ENCODE results near the gene MTUS2. TPM values are rescaled to one million over a fixed set of nuclear protein-coding genes. Genes with fewer than 3 reads are reported as not detected.

The MTUS2 gene
- total RNA-seq, 1 donor from 2014 or later: not detected

GRCh38 chr13:29535663-29536655 lies 715.8 kb downstream of the MTUS2 start:
- DNase-seq: peak; percentile 50

GRCh38 chr13:29536853-29537252 lies 716.7 kb downstream of the MTUS2 start:
- no peak for DNase-seq

- DNase-seq: peak; percentile 40
These were observed 717.9 kb downstream of the MTUS2 start for GRCh38 chr13:29537736-29538651.

GRCh38 chr13:29538652-29539040 lies 718.5 kb downstream of the MTUS2 start:
- DNase-seq: no peak

GRCh38 chr13:29539856-29540255 lies 719.7 kb downstream of the MTUS2 start:
- no peak for DNase-seq

- DNase-seq: no peak
These were observed 720.2 kb downstream of the MTUS2 start for GRCh38 chr13:29540334-29540733.

- no peak for DNase-seq
These were observed 720.7 kb downstream of the MTUS2 start for GRCh38 chr13:29540799-29541198.

GRCh38 chr13:29541400-29541799 lies 721.3 kb downstream of the MTUS2 start:
- DNase-seq: no peak

- no peak for DNase-seq
These were observed 722.2 kb downstream of the MTUS2 start for GRCh38 chr13:29542381-29542780.

GRCh38 chr13:29543230-29544215 lies 723.4 kb downstream of the MTUS2 start:
- peak; percentile 45 for DNase-seq

- DNase-seq: peak; percentile 42
These were observed 725.8 kb downstream of the MTUS2 start for GRCh38 chr13:29545988-29546387.

GRCh38 chr13:29546662-29547061 lies 726.5 kb downstream of the MTUS2 start:
- peak; percentile 79 for DNase-seq

- DNase-seq: peak; percentile 80
These were observed 727.0 kb downstream of the MTUS2 start for GRCh38 chr13:29547153-29547552.

- DNase-seq: peak; percentile 93
These were observed 728.6 kb downstream of the MTUS2 start for GRCh38 chr13:29548722-29549121.

GRCh38 chr13:29550430-29550988 lies 730.4 kb downstream of the MTUS2 start:
- no peak for DNase-seq

GRCh38 chr13:29551214-29551613 lies 731.1 kb downstream of the MTUS2 start:
- peak; percentile 34 for DNase-seq

Other genes starting within 250 kb of the MTUS2 start
- gene POMP, start 161.2 kb upstream of the MTUS2 start, total RNA-seq: 99.5 and 121 TPM in 2 replicates
- gene SLC46A3, start 101.4 kb upstream of the MTUS2 start, total RNA-seq: 3.6 and 4.6 TPM in 2 replicates

Data from dermis blood vessel endothelial cell (primary cell).